Activated T-cell treated with anti-CD3 and anti-CD28 coated beads for 1 hour (primary cell): ENCODE results near the gene ACOT6.
"Not testable (repeated sequence)": the region's sequence is repeated elsewhere in the genome, so short reads cannot be mapped to it uniquely, and the experiment has no call there.

Source experiments
- DNase-seq: peaks from one replicate; pipeline ENCODE4 v3.0.0-alpha.2; 2020; ENCODE audit warnings: low read depth

ACOT6 gene

GRCh38 chr14:73612339-73613045 lies at the start of gene ACOT6:
ACOT6 (plus strand) TSS chr14:73612517; CDS start chr14:73612572, 55 bp downstream.
- peak; percentile 44 for DNase-seq

GRCh38 chr14:73562696-73563095 lies 49.6 kb upstream of the ACOT6 start:
- not testable (repeated sequence) for DNase-seq

- not testable (repeated sequence) for DNase-seq
Measured at GRCh38 chr14:73566431-73566830, 45.9 kb upstream of the ACOT6 start.

- DNase-seq: not testable (repeated sequence)
Measured at GRCh38 chr14:73566935-73567334, 45.4 kb upstream of the ACOT6 start.

GRCh38 chr14:73567358-73567757 lies 45.0 kb upstream of the ACOT6 start:
- DNase-seq: no peak

- DNase-seq: no peak
Measured at GRCh38 chr14:73567951-73568885, 44.1 kb upstream of the ACOT6 start.

- DNase-seq: not testable (repeated sequence)
Measured at GRCh38 chr14:73568886-73569184, 43.5 kb upstream of the ACOT6 start.

GRCh38 chr14:73569185-73569958 lies 42.9 kb upstream of the ACOT6 start, which contains the start of gene ACOT2:
ACOT2 (plus strand) TSS chr14:73569213; CDS start chr14:73569241, 28 bp downstream.
- DNase-seq: peak; percentile 71

- DNase-seq: peak; percentile 49
Measured at GRCh38 chr14:73570913-73571312, 41.4 kb upstream of the ACOT6 start.

- DNase-seq: not testable (repeated sequence)
Measured at GRCh38 chr14:73573034-73573433, 39.3 kb upstream of the ACOT6 start.

GRCh38 chr14:73573740-73574139 lies 38.6 kb upstream of the ACOT6 start:
- DNase-seq: not testable (repeated sequence)

GRCh38 chr14:73574251-73574650 lies 38.1 kb upstream of the ACOT6 start:
- not testable (repeated sequence) for DNase-seq

GRCh38 chr14:73576391-73576790 lies 35.9 kb upstream of the ACOT6 start:
- DNase-seq: no peak

- not testable (repeated sequence) for DNase-seq
Measured at GRCh38 chr14:73577214-73577613, 35.1 kb upstream of the ACOT6 start.

GRCh38 chr14:73582102-73582979 lies 30.0 kb upstream of the ACOT6 start:
- DNase-seq: not testable (repeated sequence)

GRCh38 chr14:73588695-73589094 lies 23.6 kb upstream of the ACOT6 start:
- no peak for DNase-seq

GRCh38 chr14:73589116-73589515 lies 23.2 kb upstream of the ACOT6 start:
- DNase-seq: no peak

- not testable (repeated sequence) for DNase-seq
Measured at GRCh38 chr14:73590673-73591004, 21.7 kb upstream of the ACOT6 start.

GRCh38 chr14:73591690-73592449 lies 20.4 kb upstream of the ACOT6 start, which contains the start of gene ACOT4:
ACOT4 (plus strand) TSS chr14:73591873; CDS start chr14:73591960, 87 bp downstream.
- peak; percentile 46 for DNase-seq

- no peak for DNase-seq
Measured at GRCh38 chr14:73594491-73594890, 17.8 kb upstream of the ACOT6 start.
